Stimulated activated CD8-positive, alpha-beta memory T cell treated with anti-CD3 and anti-CD28 coated beads, Interleukin-12 subunit alpha, Interleukin-12 subunit beta, amount 100 ng/mL, for 4 hours (primary cell): ENCODE data around the gene MTREX.

Source experiments
- DNase-seq: peaks from one replicate; pipeline ENCODE4 v3.0.0-alpha.2; 2020; ENCODE audit warnings: low read depth

Gene MTREX

DNA sequence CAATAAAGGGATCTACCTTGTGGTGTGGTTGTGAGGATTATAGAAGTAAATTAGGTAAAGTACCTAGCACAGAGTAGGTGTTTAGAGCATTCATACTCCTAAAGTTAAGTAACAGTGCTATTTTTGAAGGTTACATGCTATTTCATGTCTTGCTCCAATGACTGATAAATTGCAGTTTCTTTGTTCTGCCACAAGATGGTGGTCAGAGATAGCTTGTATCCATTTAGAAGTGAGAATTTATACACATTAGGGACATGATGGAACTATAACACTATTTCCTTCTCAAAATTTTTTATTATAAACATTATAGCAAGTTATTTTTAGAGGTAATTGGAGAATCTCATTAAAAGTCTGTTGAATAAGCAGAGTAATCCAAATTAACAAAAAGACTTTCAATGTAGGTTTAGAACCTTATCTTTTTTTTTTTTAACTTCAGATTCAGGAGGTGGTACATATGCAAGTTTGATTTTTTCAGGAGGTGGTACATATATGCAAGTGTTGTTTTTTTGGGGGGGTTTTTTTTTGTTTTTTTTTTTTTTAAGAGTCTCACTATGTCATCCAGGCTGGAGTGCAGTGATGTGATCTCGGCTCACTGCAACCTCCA is 17.1 kb downstream of the MTREX start:
- DNase-seq = no peak

- no peak for DNase-seq
Measured at GRCh38 chr5:55325621-55326020, 17.8 kb downstream of the MTREX start.

DNA sequence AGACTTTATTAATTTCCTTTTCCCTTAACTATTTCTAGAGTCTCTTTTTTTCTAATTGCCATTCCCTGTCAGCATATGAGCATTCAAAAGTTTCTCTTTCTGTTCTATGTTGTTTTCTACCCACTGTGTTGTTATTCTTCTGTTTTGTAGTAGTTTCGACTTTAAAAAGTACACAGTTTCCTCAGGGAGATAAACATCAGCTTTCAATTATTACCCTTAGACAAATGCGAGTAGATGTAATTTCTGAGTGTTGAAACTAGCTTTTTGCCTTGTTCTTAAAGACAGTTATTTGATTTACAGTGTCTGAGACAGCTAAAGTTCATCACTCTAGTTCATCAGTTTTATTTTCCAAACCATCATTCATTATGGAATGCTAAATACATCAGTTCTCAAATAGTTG is 19.5 kb downstream of the MTREX start:
- no peak for DNase-seq

DNA sequence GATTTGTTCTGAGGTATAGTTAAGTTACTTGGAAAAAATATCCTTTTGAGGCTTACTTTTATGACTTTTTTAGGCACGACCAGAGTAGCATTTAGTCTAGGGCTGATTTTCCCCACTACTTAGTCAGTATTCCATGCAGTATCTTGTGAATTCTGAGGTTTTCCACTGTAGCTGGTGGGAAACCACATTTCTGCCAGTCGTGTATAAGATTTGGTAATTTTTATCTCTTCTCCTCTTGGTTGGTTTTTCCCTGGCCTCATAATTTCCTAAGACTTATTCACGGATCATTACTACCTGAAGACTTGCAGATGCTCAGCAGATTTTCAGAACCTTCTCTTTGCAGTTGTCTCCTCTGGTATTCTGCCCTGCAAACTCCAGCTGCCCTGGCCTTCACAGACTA is 23.5 kb downstream of the MTREX start:
- DNase-seq = no peak

GRCh38 chr5:55333017-55333416 is 25.2 kb downstream of the MTREX start:
- no peak for DNase-seq

GRCh38 chr5:55333811-55334210 is 26.0 kb downstream of the MTREX start:
- DNase-seq = no peak

- no peak for DNase-seq
Measured at GRCh38 chr5:55338092-55338613, 30.4 kb downstream of the MTREX start.

DNA sequence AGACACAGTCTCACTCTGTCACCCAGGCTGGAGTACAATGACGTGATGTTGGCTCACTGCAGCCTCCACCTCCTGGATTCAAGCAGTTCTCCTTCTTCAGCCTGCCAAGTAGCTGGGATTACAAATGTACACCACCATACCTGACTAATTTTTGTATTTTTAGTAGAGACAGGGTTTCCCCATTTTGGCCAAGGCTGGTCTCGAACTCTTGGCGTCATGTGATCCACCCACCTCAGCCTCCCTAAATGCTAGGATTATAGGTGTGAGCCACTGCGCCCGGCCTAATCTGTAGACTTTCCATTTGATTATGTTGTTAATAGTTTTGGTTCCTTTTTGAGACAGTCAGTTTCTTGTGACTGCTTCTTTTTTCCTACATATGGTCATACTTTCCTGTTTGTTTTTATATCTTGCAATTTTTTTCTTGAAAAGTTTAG is 31.0 kb downstream of the MTREX start:
- DNase-seq = no peak

GRCh38 chr5:55343107-55343506 is 35.3 kb downstream of the MTREX start:
- no peak for DNase-seq

DNA sequence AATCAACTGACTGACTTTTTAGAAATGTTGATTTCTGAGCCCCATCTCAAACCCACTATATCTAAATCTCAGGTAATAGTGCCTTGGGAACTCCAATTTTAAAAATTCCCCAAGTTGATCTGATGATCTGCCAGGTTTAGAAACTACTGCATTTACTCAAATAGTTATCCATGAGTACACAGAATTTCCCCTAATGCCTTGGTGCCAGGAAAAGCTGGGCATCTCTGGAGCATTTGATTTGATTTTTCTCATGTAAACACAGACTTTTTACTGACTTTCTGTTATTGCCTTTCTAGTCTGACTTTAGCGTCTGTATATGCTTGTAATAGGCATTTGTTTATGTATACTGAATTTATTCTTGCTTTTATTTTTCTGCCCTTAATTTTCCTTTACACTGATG is 35.8 kb downstream of the MTREX start:
- no peak for DNase-seq

- peak; percentile 9 for DNase-seq
Measured at GRCh38 chr5:55344392-55344992, 36.7 kb downstream of the MTREX start.

GRCh38 chr5:55345327-55345726 is 37.5 kb downstream of the MTREX start:
- DNase-seq = no peak

- DNase-seq = no peak
Measured at GRCh38 chr5:55347786-55348185, 40.0 kb downstream of the MTREX start.

GRCh38 chr5:55350754-55351153 is 43.0 kb downstream of the MTREX start:
- no peak for DNase-seq

- DNase-seq = no peak
Measured at GRCh38 chr5:55356896-55357295, 49.1 kb downstream of the MTREX start.

DNA sequence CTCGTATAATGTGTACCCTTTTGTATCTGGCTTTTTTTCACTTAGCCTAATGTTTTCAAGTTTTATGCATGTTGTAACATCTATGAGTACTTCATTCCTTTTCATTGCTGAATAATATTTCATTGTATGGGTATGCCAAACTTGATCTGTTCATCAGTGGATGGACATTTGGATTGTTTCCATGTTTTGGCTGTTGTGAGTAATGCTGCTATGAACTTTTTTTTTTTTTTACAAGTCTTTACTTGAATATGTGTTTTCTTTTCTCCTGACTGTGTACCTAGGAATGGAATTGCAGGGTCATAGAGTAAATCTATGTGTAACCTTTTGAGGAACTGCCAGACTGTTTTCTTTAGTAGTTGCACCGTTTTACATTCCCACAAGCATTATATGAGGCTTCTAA is 52.4 kb downstream of the MTREX start:
- no peak for DNase-seq

GRCh38 chr5:55363856-55364255 is 56.1 kb downstream of the MTREX start:
- DNase-seq = no peak

DNA sequence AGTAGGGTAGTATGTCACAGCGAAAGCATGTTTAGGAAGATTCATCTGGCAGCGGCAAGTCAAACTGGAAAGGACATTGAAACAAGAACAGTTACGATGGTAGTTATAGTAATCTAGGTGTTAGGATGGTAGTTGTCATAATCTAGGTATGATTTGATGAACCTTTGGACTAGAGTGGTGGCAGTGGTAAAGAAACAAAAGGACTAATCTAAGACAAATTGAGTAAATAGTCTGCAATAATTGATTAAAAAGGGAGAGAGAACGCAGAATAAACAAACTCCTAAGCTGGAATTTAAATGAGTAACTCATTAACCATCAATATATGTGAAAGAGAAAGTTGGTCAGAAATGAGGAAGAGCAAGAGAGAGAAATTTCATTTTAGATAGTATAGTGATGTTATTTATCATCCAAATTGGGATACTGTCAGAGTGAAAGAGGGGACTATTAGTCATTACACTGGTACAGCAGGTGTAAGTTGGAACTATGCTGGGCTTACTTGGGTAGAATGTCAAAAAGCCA is 56.8 kb downstream of the MTREX start:
- DNase-seq = no peak

GRCh38 chr5:55370291-55370925 is 62.6 kb downstream of the MTREX start:
- no peak for DNase-seq

GRCh38 chr5:55371145-55371544 is 63.4 kb downstream of the MTREX start:
- no peak for DNase-seq

- no peak for DNase-seq
Measured at GRCh38 chr5:55372130-55372925, 64.5 kb downstream of the MTREX start.

- no peak for DNase-seq
Measured at GRCh38 chr5:55377810-55378209, 70.0 kb downstream of the MTREX start.
